ENCODE data around the gene GRK5. TPM values are rescaled to one million over a fixed set of nuclear protein-coding genes. Genes with fewer than 3 reads are reported as not detected.

GRK5 gene
- total RNA-seq, 1 experiment from 2014 or later, result 2.3 TPM

DNA sequence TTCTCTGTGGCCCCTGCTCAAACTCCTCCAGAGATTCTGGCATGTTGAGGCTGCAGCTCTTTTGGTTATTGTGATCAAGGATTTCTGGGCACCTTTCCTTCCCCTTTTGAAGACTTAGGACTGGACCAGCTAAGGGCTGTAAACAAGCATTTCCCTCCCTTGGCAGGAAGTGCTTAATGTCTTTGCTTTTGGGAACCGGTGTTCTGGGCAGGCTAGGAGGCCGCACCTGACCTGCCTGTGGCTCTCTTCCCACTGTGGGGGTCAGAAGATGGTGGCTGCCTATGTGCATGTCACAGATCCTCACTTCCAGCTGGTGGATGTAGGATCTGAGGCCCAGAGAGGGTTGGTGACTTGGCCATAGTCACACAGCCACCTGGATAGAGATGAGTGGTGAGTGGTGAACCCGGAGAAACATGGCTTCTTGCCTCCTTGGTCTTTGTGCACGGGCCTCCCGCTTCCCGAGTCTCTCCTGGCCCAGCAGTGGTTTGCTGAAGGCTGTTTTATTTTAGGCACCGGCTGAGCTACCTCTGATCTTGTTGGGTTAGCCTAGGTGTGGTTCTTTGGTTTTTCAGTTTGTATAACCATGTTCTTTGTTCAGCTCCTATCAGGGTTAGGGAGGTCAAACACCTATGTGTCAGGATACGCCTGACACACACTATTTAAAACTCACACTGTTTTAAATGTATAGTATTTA lies 82.0 kb downstream of the GRK5 start:
- no peak overlapping the region for H3K27ac Mint-ChIP-seq

GRCh38 chr10:119290301-119291048 lies 83.1 kb downstream of the GRK5 start:
- Mint-ChIP-seq H3K27me3 (ENCODE audit: low read depth) (peaks cover 3% of the 10 kb centered on the region), H3K9me3 (peaks cover 3% of the 10 kb centered on the region; the same call in 1 of the 2 replicates), H3K27ac (no peak overlapping the region), H3K4me1 (peaks cover 12% of the 10 kb centered on the region), H3K36me3 (no peaks in the 10 kb centered on the region), H3K4me3 (no peak overlapping the region)
- ChIA-PET POLR2A (interaction anchor here (0.7 kb wide), 1 partner anchor 79 kb away, joined by 5 read pairs; no protein-coding TSS in a partner anchor), CTCF (interaction anchor here (0.6 to 1.6 kb wide), 12 partner anchors 12 to 318 kb away, joined by 3 to 6 read pairs (median 3); partner anchors contain the start of gene GRK5)
- no peak for TF ChIP-seq CREM (CRISPR knock-in tag; IDR thresholded peaks at IDR 0.05)
- TF ChIP-seq ZNF317 (CRISPR knock-in tag; IDR thresholded peaks at IDR 0.05; ENCODE audit: borderline replicate concordance, low read depth), result no peak
- no peak for TF ChIP-seq TEAD1 (CRISPR knock-in tag; IDR thresholded peaks at IDR 0.05)
- TF ChIP-seq, protein P1, sequence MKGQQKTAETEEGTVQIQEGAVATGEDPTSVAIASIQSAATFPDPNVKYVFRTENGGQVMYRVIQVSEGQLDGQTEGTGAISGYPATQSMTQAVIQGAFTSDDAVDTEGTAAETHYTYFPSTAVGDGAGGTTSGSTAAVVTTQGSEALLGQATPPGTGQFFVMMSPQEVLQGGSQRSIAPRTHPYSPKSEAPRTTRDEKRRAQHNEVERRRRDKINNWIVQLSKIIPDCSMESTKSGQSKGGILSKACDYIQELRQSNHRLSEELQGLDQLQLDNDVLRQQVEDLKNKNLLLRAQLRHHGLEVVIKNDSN (CRISPR knock-in tag; IDR thresholded peaks at IDR 0.05), result no peak
- no peak for TF ChIP-seq NFATC4 (CRISPR knock-in tag; IDR thresholded peaks at IDR 0.05)
- TF ChIP-seq USF2 (CRISPR knock-in tag; IDR thresholded peaks at IDR 0.05), result no peak
- TF ChIP-seq, protein P2, sequence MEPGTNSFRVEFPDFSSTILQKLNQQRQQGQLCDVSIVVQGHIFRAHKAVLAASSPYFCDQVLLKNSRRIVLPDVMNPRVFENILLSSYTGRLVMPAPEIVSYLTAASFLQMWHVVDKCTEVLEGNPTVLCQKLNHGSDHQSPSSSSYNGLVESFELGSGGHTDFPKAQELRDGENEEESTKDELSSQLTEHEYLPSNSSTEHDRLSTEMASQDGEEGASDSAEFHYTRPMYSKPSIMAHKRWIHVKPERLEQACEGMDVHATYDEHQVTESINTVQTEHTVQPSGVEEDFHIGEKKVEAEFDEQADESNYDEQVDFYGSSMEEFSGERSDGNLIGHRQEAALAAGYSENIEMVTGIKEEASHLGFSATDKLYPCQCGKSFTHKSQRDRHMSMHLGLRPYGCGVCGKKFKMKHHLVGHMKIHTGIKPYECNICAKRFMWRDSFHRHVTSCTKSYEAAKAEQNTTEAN (CRISPR knock-in tag; IDR thresholded peaks at IDR 0.05), result no peak
- DNase-seq (ENCODE audit: low spot score) (no peak), ATAC-seq (no peak)

More for the DNA sequence above, 82.0 kb downstream of the GRK5 start:
- H3K4me1 Mint-ChIP-seq, result peaks cover 17% of the 10 kb centered on the region
- no peak overlapping the region for H3K4me3 Mint-ChIP-seq
- TF ChIP-seq KAT7 (CRISPR knock-in tag; IDR thresholded peaks at IDR 0.05; ENCODE audit: borderline replicate concordance) (no peak), ZNF423 (CRISPR knock-in tag; IDR thresholded peaks at IDR 0.05) (no peak), RORB (CRISPR knock-in tag; IDR thresholded peaks at IDR 0.05) (no peak), SMAD3 (CRISPR knock-in tag; IDR thresholded peaks at IDR 0.05; ENCODE audit: borderline replicate concordance) (no peak), OVOL2 (CRISPR knock-in tag; IDR thresholded peaks at IDR 0.05; ENCODE audit: borderline replicate concordance) (no peak), RELA (CRISPR knock-in tag; IDR thresholded peaks at IDR 0.05; ENCODE audit: borderline replicate concordance) (no peak), ATF3 (CRISPR knock-in tag; conservative IDR thresholded peaks at IDR 0.05) (no peak)
- TF ChIP-seq, protein P3, sequence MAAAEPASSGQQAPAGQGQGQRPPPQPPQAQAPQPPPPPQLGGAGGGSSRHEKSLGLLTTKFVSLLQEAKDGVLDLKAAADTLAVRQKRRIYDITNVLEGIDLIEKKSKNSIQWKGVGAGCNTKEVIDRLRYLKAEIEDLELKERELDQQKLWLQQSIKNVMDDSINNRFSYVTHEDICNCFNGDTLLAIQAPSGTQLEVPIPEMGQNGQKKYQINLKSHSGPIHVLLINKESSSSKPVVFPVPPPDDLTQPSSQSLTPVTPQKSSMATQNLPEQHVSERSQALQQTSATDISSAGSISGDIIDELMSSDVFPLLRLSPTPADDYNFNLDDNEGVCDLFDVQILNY (CRISPR knock-in tag; IDR thresholded peaks at IDR 0.05), result no peak
- TF ChIP-seq, protein P4, sequence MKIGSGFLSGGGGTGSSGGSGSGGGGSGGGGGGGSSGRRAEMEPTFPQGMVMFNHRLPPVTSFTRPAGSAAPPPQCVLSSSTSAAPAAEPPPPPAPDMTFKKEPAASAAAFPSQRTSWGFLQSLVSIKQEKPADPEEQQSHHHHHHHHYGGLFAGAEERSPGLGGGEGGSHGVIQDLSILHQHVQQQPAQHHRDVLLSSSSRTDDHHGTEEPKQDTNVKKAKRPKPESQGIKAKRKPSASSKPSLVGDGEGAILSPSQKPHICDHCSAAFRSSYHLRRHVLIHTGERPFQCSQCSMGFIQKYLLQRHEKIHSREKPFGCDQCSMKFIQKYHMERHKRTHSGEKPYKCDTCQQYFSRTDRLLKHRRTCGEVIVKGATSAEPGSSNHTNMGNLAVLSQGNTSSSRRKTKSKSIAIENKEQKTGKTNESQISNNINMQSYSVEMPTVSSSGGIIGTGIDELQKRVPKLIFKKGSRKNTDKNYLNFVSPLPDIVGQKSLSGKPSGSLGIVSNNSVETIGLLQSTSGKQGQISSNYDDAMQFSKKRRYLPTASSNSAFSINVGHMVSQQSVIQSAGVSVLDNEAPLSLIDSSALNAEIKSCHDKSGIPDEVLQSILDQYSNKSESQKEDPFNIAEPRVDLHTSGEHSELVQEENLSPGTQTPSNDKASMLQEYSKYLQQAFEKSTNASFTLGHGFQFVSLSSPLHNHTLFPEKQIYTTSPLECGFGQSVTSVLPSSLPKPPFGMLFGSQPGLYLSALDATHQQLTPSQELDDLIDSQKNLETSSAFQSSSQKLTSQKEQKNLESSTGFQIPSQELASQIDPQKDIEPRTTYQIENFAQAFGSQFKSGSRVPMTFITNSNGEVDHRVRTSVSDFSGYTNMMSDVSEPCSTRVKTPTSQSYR (CRISPR knock-in tag; IDR thresholded peaks at IDR 0.05), result no peak
- TF ChIP-seq, protein P5, sequence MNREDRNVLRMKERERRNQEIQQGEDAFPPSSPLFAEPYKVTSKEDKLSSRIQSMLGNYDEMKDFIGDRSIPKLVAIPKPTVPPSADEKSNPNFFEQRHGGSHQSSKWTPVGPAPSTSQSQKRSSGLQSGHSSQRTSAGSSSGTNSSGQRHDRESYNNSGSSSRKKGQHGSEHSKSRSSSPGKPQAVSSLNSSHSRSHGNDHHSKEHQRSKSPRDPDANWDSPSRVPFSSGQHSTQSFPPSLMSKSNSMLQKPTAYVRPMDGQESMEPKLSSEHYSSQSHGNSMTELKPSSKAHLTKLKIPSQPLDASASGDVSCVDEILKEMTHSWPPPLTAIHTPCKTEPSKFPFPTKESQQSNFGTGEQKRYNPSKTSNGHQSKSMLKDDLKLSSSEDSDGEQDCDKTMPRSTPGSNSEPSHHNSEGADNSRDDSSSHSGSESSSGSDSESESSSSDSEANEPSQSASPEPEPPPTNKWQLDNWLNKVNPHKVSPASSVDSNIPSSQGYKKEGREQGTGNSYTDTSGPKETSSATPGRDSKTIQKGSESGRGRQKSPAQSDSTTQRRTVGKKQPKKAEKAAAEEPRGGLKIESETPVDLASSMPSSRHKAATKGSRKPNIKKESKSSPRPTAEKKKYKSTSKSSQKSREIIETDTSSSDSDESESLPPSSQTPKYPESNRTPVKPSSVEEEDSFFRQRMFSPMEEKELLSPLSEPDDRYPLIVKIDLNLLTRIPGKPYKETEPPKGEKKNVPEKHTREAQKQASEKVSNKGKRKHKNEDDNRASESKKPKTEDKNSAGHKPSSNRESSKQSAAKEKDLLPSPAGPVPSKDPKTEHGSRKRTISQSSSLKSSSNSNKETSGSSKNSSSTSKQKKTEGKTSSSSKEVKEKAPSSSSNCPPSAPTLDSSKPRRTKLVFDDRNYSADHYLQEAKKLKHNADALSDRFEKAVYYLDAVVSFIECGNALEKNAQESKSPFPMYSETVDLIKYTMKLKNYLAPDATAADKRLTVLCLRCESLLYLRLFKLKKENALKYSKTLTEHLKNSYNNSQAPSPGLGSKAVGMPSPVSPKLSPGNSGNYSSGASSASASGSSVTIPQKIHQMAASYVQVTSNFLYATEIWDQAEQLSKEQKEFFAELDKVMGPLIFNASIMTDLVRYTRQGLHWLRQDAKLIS (CRISPR knock-in tag; IDR thresholded peaks at IDR 0.05; ENCODE audit: borderline replicate concordance), result no peak
- no peak for DNase-seq (ENCODE audit: low spot score)
- no peaks in the 10 kb centered on the region for H3K9me3 Mint-ChIP-seq
- ChIA-PET POLR2A (no interaction called here), CTCF (interaction anchor here (1.1 to 1.6 kb wide), 6 partner anchors 16 to 200 kb away, joined by 3 to 6 read pairs (median 4); partner anchors contain the start of gene GRK5)
- ATAC-seq, result peak; percentile 33; the same call in 1 of the 2 replicates
- no peaks in the 10 kb centered on the region for H3K36me3 Mint-ChIP-seq
- peaks cover 3% of the 10 kb centered on the region for H3K27me3 Mint-ChIP-seq (ENCODE audit: low read depth)
